ENCODE results near the gene IL17B. TPM values are rescaled to one million over a fixed set of nuclear protein-coding genes. Genes with fewer than 3 reads are reported as not detected.
A peak's percentile ranks its signal among the peaks of the same experiment; 100 is the strongest.

The IL17B gene
- total RNA-seq, 1 experiment from 2014 or later: not detected

GRCh38 chr5:149418910-149419531 lies 39.9 kb upstream of the IL17B start:
- no peaks in the 10 kb centered on the region for H3K36me3 Mint-ChIP-seq
- peaks cover 43% of the 10 kb centered on the region for H3K4me1 Mint-ChIP-seq
- no peaks in the 10 kb centered on the region for H3K9me3 Mint-ChIP-seq
- peak; percentile 89 for TF ChIP-seq ZNF121 (CRISPR knock-in tag; IDR thresholded peaks at IDR 0.05)
- TF ChIP-seq, protein P1, sequence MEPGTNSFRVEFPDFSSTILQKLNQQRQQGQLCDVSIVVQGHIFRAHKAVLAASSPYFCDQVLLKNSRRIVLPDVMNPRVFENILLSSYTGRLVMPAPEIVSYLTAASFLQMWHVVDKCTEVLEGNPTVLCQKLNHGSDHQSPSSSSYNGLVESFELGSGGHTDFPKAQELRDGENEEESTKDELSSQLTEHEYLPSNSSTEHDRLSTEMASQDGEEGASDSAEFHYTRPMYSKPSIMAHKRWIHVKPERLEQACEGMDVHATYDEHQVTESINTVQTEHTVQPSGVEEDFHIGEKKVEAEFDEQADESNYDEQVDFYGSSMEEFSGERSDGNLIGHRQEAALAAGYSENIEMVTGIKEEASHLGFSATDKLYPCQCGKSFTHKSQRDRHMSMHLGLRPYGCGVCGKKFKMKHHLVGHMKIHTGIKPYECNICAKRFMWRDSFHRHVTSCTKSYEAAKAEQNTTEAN (CRISPR knock-in tag; IDR thresholded peaks at IDR 0.05): no peak
- H3K27me3 Mint-ChIP-seq (ENCODE audit: low read depth): no peaks in the 10 kb centered on the region
- ChIA-PET POLR2A (interaction anchor here (0.5 kb wide), 1 partner anchor 34 kb away, joined by 7 read pairs; no protein-coding TSS in a partner anchor), CTCF (interaction anchor here (0.8 to 2.7 kb wide), 8 partner anchors 10 to 51 kb away, joined by 3 to 10 read pairs (median 6); no protein-coding TSS in a partner anchor)
- no peak overlapping the region for H3K4me3 Mint-ChIP-seq
- no peak overlapping the region for H3K27ac Mint-ChIP-seq
- no peak for DNase-seq (ENCODE audit: low spot score)
- no peak for ATAC-seq

DNA sequence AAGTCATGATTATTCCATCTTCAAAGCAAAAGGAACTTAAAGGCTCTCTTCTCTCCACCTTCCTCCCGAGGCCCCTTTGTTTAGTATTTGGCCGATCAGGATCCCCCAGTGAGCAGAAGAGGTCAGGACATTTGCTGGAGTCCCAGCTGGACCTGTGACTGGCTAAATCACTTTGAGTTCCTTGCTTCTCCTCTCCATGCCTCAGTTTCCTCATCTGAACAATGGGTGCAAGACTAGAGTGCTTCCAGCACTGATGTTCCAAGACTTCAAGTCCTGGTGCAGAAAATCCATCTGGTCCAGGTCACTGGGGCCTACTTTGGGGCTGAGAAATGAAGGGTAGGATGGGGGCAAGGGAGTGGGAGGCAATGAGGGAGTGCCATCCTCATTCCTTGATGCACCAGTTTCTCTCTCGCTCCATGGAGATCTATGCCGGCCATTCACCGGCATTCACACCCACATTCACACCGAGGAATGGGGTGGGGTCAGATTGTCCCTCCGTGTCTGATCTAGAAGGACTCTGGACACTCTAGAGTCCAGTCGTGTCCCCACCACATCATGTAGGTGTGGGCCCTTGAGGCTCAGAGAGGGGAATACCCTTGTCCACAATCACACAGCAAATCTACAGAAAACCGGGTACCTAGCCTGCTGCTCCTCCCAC lies 38.7 kb upstream of the IL17B start:
- no peak overlapping the region for H3K4me3 Mint-ChIP-seq
- no peaks in the 10 kb centered on the region for H3K36me3 Mint-ChIP-seq
- ATAC-seq: no peak
- no peaks in the 10 kb centered on the region for H3K9me3 Mint-ChIP-seq
- H3K27me3 Mint-ChIP-seq (ENCODE audit: low read depth): no peaks in the 10 kb centered on the region
- no peak for DNase-seq (ENCODE audit: low spot score)
- CTCF ChIA-PET: interaction anchor here (0.8 to 1.8 kb wide), 3 partner anchors 12 to 46 kb away, joined by 3 to 8 read pairs (median 3); no protein-coding TSS in a partner anchor
- POLR2A ChIA-PET: no interaction called here
- H3K27ac Mint-ChIP-seq: 0 out of 2 replicates have a peak overlapping the region, but pooled peaks have one; percentile 45
- peaks cover 31% of the 10 kb centered on the region for H3K4me1 Mint-ChIP-seq
- TF ChIP-seq GABPB1 (CRISPR knock-in tag; IDR thresholded peaks at IDR 0.05): no peak
- TF ChIP-seq CREB1 (CRISPR knock-in tag; IDR thresholded peaks at IDR 0.05): no peak
- no peak for TF ChIP-seq ZBTB21 (CRISPR knock-in tag; IDR thresholded peaks at IDR 0.05; ENCODE audit: borderline replicate concordance)
- TF ChIP-seq SMAD3 (CRISPR knock-in tag; IDR thresholded peaks at IDR 0.05; ENCODE audit: borderline replicate concordance): no peak
- no peak for TF ChIP-seq NR1H2 (CRISPR knock-in tag; IDR thresholded peaks at IDR 0.05)
- no peak for TF ChIP-seq TP53 (CRISPR knock-in tag; IDR thresholded peaks at IDR 0.05)
- no peak for TF ChIP-seq FOXP1 (CRISPR knock-in tag; IDR thresholded peaks at IDR 0.05; ENCODE audit: borderline replicate concordance)
- TF ChIP-seq, protein P2, sequence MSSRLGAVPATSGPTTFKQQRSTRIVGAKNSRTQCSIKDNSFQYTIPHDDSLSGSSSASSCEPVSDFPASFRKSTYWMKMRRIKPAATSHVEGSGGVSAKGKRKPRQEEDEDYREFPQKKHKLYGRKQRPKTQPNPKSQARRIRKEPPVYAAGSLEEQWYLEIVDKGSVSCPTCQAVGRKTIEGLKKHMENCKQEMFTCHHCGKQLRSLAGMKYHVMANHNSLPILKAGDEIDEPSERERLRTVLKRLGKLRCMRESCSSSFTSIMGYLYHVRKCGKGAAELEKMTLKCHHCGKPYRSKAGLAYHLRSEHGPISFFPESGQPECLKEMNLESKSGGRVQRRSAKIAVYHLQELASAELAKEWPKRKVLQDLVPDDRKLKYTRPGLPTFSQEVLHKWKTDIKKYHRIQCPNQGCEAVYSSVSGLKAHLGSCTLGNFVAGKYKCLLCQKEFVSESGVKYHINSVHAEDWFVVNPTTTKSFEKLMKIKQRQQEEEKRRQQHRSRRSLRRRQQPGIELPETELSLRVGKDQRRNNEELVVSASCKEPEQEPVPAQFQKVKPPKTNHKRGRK (CRISPR knock-in tag; IDR thresholded peaks at IDR 0.05; ENCODE audit: borderline replicate concordance): no peak
- TF ChIP-seq PRRX2 (CRISPR knock-in tag; IDR thresholded peaks at IDR 0.05): no peak
- no peak for TF ChIP-seq JUN (CRISPR knock-in tag; IDR thresholded peaks at IDR 0.05)
- TF ChIP-seq CDX4 (CRISPR knock-in tag; IDR thresholded peaks at IDR 0.05; ENCODE audit: borderline replicate concordance): no peak
- no peak for TF ChIP-seq NR3C1 (CRISPR knock-in tag; conservative IDR thresholded peaks at IDR 0.05; ENCODE audit: low read depth)
- TF ChIP-seq ETV6 (CRISPR knock-in tag; IDR thresholded peaks at IDR 0.05): no peak
- TF ChIP-seq, protein P3, sequence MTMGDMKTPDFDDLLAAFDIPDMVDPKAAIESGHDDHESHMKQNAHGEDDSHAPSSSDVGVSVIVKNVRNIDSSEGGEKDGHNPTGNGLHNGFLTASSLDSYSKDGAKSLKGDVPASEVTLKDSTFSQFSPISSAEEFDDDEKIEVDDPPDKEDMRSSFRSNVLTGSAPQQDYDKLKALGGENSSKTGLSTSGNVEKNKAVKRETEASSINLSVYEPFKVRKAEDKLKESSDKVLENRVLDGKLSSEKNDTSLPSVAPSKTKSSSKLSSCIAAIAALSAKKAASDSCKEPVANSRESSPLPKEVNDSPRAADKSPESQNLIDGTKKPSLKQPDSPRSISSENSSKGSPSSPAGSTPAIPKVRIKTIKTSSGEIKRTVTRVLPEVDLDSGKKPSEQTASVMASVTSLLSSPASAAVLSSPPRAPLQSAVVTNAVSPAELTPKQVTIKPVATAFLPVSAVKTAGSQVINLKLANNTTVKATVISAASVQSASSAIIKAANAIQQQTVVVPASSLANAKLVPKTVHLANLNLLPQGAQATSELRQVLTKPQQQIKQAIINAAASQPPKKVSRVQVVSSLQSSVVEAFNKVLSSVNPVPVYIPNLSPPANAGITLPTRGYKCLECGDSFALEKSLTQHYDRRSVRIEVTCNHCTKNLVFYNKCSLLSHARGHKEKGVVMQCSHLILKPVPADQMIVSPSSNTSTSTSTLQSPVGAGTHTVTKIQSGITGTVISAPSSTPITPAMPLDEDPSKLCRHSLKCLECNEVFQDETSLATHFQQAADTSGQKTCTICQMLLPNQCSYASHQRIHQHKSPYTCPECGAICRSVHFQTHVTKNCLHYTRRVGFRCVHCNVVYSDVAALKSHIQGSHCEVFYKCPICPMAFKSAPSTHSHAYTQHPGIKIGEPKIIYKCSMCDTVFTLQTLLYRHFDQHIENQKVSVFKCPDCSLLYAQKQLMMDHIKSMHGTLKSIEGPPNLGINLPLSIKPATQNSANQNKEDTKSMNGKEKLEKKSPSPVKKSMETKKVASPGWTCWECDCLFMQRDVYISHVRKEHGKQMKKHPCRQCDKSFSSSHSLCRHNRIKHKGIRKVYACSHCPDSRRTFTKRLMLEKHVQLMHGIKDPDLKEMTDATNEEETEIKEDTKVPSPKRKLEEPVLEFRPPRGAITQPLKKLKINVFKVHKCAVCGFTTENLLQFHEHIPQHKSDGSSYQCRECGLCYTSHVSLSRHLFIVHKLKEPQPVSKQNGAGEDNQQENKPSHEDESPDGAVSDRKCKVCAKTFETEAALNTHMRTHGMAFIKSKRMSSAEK (CRISPR knock-in tag; IDR thresholded peaks at IDR 0.05; ENCODE audit: borderline replicate concordance): no peak
- TF ChIP-seq NFYB (CRISPR knock-in tag; conservative IDR thresholded peaks at IDR 0.05; ENCODE audit: low read depth): no peak
- TF ChIP-seq, protein P4, sequence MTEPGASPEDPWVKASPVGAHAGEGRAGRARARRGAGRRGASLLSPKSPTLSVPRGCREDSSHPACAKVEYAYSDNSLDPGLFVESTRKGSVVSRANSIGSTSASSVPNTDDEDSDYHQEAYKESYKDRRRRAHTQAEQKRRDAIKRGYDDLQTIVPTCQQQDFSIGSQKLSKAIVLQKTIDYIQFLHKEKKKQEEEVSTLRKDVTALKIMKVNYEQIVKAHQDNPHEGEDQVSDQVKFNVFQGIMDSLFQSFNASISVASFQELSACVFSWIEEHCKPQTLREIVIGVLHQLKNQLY (CRISPR knock-in tag; IDR thresholded peaks at IDR 0.05): no peak
- TF ChIP-seq, protein P5, sequence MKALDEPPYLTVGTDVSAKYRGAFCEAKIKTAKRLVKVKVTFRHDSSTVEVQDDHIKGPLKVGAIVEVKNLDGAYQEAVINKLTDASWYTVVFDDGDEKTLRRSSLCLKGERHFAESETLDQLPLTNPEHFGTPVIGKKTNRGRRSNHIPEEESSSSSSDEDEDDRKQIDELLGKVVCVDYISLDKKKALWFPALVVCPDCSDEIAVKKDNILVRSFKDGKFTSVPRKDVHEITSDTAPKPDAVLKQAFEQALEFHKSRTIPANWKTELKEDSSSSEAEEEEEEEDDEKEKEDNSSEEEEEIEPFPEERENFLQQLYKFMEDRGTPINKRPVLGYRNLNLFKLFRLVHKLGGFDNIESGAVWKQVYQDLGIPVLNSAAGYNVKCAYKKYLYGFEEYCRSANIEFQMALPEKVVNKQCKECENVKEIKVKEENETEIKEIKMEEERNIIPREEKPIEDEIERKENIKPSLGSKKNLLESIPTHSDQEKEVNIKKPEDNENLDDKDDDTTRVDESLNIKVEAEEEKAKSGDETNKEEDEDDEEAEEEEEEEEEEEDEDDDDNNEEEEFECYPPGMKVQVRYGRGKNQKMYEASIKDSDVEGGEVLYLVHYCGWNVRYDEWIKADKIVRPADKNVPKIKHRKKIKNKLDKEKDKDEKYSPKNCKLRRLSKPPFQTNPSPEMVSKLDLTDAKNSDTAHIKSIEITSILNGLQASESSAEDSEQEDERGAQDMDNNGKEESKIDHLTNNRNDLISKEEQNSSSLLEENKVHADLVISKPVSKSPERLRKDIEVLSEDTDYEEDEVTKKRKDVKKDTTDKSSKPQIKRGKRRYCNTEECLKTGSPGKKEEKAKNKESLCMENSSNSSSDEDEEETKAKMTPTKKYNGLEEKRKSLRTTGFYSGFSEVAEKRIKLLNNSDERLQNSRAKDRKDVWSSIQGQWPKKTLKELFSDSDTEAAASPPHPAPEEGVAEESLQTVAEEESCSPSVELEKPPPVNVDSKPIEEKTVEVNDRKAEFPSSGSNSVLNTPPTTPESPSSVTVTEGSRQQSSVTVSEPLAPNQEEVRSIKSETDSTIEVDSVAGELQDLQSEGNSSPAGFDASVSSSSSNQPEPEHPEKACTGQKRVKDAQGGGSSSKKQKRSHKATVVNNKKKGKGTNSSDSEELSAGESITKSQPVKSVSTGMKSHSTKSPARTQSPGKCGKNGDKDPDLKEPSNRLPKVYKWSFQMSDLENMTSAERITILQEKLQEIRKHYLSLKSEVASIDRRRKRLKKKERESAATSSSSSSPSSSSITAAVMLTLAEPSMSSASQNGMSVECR (CRISPR knock-in tag; IDR thresholded peaks at IDR 0.05; ENCODE audit: borderline replicate concordance): no peak
